ENCODE measurements around the gene SSU72.
"Not testable (repeated sequence)": the region's sequence is repeated elsewhere in the genome, so short reads cannot be mapped to it uniquely, and the experiment has no call there.

SSU72 gene

GRCh38 chr1:1531947-1532346 is 42.7 kb downstream of the SSU72 start:
- in situ Hi-C loops (cut with MboI; ENCODE audit: low sequenced_read_pairs), result no loop called here

GRCh38 chr1:1529936-1530335 is 44.7 kb downstream of the SSU72 start:
- in situ Hi-C loops (cut with MboI; ENCODE audit: low sequenced_read_pairs), result no loop called here

- in situ Hi-C loops (cut with MboI; ENCODE audit: low sequenced_read_pairs), result no loop called here
Observed at GRCh38 chr1:1529321-1529720, 45.3 kb downstream of the SSU72 start.

- in situ Hi-C loops (cut with MboI; ENCODE audit: low sequenced_read_pairs), result no loop called here
Observed at GRCh38 chr1:1528301-1529267, 46.1 kb downstream of the SSU72 start.

- in situ Hi-C loops (cut with MboI; ENCODE audit: low sequenced_read_pairs), result no loop called here
Observed at GRCh38 chr1:1527092-1527816, 47.4 kb downstream of the SSU72 start.

- in situ Hi-C loops (cut with MboI; ENCODE audit: low sequenced_read_pairs), result not testable (repeated sequence)
Observed at GRCh38 chr1:1526476-1526875, 48.2 kb downstream of the SSU72 start.

GRCh38 chr1:1524750-1525383 is 49.8 kb downstream of the SSU72 start:
- in situ Hi-C loops (cut with MboI; ENCODE audit: low sequenced_read_pairs), result not testable (repeated sequence)

- in situ Hi-C loops (cut with MboI; ENCODE audit: low sequenced_read_pairs), result not testable (repeated sequence)
Observed at GRCh38 chr1:1523651-1524050, 51.0 kb downstream of the SSU72 start.

GRCh38 chr1:1523226-1523625 is 51.4 kb downstream of the SSU72 start:
- in situ Hi-C loops (cut with MboI; ENCODE audit: low sequenced_read_pairs), result not testable (repeated sequence)

- in situ Hi-C loops (cut with MboI; ENCODE audit: low sequenced_read_pairs), result not testable (repeated sequence)
Observed at GRCh38 chr1:1522536-1522935, 52.1 kb downstream of the SSU72 start.

GRCh38 chr1:1521331-1521730 is 53.3 kb downstream of the SSU72 start:
- in situ Hi-C loops (cut with MboI; ENCODE audit: low sequenced_read_pairs), result no loop called here

- in situ Hi-C loops (cut with MboI; ENCODE audit: low sequenced_read_pairs), result not testable (repeated sequence)
Observed at GRCh38 chr1:1519805-1520505, 54.7 kb downstream of the SSU72 start.

GRCh38 chr1:1518621-1519007 is 56.0 kb downstream of the SSU72 start:
- in situ Hi-C loops (cut with MboI; ENCODE audit: low sequenced_read_pairs), result not testable (repeated sequence)

GRCh38 chr1:1517973-1518620 is 56.6 kb downstream of the SSU72 start:
- in situ Hi-C loops (cut with MboI; ENCODE audit: low sequenced_read_pairs), result no loop called here

GRCh38 chr1:1516923-1517322 is 57.7 kb downstream of the SSU72 start:
- in situ Hi-C loops (cut with MboI; ENCODE audit: low sequenced_read_pairs), result not testable (repeated sequence)

- in situ Hi-C loops (cut with MboI; ENCODE audit: low sequenced_read_pairs), result not testable (repeated sequence)
Observed at GRCh38 chr1:1514376-1514775, 60.3 kb downstream of the SSU72 start.

- in situ Hi-C loops (cut with MboI; ENCODE audit: low sequenced_read_pairs), result not testable (repeated sequence)
Observed at GRCh38 chr1:1513675-1514074, 61.0 kb downstream of the SSU72 start.

- in situ Hi-C loops (cut with MboI; ENCODE audit: low sequenced_read_pairs), result not testable (repeated sequence)
Observed at GRCh38 chr1:1512425-1512824, 62.2 kb downstream of the SSU72 start.

GRCh38 chr1:1511533-1512285 is 63.0 kb downstream of the SSU72 start, which contains the start of gene ATAD3A:
TSS of gene ATAD3A (plus strand) at chr1:1512162. CDS start at chr1:1512269, 107 bp downstream.
- in situ Hi-C loops (cut with MboI; ENCODE audit: low sequenced_read_pairs), result no loop called here
